ENCODE measurements around the gene CSRP2. TPM values are rescaled to one million over a fixed set of nuclear protein-coding genes. Genes with fewer than 3 reads are reported as not detected.

CSRP2 gene
- total RNA-seq, 1 donor from 2014 or later = 25.5 TPM

GRCh38 chr12:76872415-76872814, 6.4 kb downstream of the CSRP2 start:
- Histone ChIP-seq H3K36me3 (ENCODE audit: control insufficient read depth, insufficient read depth, low read length) (no peaks in the 10 kb centered on the region), H3K27me3 (ENCODE audit: control insufficient read depth, insufficient read depth, low read length) (no peaks in the 10 kb centered on the region), H3K4me3 (ENCODE audit: low read depth, low read length) (no peak overlapping the region)
- FAIRE-seq (no peak), DNase-seq (ENCODE audit: low read depth) (no peak)
- TF ChIP-seq, protein P1, sequence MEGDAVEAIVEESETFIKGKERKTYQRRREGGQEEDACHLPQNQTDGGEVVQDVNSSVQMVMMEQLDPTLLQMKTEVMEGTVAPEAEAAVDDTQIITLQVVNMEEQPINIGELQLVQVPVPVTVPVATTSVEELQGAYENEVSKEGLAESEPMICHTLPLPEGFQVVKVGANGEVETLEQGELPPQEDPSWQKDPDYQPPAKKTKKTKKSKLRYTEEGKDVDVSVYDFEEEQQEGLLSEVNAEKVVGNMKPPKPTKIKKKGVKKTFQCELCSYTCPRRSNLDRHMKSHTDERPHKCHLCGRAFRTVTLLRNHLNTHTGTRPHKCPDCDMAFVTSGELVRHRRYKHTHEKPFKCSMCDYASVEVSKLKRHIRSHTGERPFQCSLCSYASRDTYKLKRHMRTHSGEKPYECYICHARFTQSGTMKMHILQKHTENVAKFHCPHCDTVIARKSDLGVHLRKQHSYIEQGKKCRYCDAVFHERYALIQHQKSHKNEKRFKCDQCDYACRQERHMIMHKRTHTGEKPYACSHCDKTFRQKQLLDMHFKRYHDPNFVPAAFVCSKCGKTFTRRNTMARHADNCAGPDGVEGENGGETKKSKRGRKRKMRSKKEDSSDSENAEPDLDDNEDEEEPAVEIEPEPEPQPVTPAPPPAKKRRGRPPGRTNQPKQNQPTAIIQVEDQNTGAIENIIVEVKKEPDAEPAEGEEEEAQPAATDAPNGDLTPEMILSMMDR (IDR thresholded peaks at IDR 0.05; ENCODE audit: insufficient read depth, low read length, severe bottlenecking) = no peak

GRCh38 chr12:76871742-76872141, 7.1 kb downstream of the CSRP2 start:
- DNase-seq (ENCODE audit: low read depth) (no peak), FAIRE-seq (no peak)
- Histone ChIP-seq H3K4me3 (ENCODE audit: low read depth, low read length) (no peak overlapping the region), H3K27me3 (ENCODE audit: control insufficient read depth, insufficient read depth, low read length) (no peaks in the 10 kb centered on the region), H3K36me3 (ENCODE audit: control insufficient read depth, insufficient read depth, low read length) (no peaks in the 10 kb centered on the region)
- TF ChIP-seq, protein P1 (IDR thresholded peaks at IDR 0.05; ENCODE audit: insufficient read depth, low read length, severe bottlenecking) = no peak

DNA sequence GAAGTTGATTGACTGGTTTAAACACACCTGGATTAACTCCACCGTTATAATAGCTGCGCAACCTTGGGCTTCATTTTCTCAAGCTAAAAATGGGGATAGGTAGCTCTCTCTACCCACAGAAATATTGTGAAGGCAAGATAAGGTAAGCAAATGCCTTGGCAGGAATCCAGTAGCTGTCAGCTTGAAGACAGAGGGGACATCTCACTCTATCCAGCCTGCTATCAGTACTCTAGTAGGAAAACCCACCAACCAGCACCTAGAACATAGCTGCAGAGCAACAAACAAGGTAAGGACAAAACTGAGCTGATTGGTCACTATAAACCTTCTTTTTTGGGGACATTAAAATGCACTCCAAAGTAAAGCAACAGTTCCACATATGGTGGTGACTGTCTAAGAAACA, 7.7 kb downstream of the CSRP2 start:
- FAIRE-seq = no peak
- DNase-seq (ENCODE audit: low read depth) = no peak
- no peak overlapping the region for H3K4me3 ChIP-seq (ENCODE audit: low read depth, low read length)
- TF ChIP-seq, protein P1 (IDR thresholded peaks at IDR 0.05; ENCODE audit: insufficient read depth, low read length, severe bottlenecking) = no peak
- H3K27me3 ChIP-seq (ENCODE audit: control insufficient read depth, insufficient read depth, low read length) = no peaks in the 10 kb centered on the region
- no peaks in the 10 kb centered on the region for H3K36me3 ChIP-seq (ENCODE audit: control insufficient read depth, insufficient read depth, low read length)

DNA sequence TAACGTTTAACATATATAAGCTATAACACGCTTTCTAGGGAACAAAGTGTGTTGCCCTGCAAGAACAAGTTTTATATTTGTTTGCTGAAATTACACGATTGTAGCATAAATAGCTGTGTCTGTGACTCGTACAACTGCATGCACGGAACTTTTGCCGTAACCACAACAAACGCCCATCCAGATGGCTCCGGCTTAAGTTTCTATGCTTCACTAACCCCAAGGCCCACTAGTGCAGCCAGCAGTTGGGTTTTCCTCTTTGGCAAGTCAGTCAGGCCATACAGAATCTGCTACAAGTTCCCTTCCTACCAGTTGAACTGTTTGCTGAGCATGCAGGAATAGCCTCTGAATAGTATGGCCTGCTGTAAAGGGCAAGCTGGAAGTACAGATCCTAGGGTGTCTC, 12.1 kb downstream of the CSRP2 start:
- no peak overlapping the region for H3K4me3 ChIP-seq (ENCODE audit: low read depth, low read length)
- no peak for FAIRE-seq
- DNase-seq (ENCODE audit: low read depth) = no peak
- TF ChIP-seq, protein P1 (IDR thresholded peaks at IDR 0.05; ENCODE audit: insufficient read depth, low read length, severe bottlenecking) = no peak
- no peaks in the 10 kb centered on the region for H3K27me3 ChIP-seq (ENCODE audit: control insufficient read depth, insufficient read depth, low read length)
- H3K36me3 ChIP-seq (ENCODE audit: control insufficient read depth, insufficient read depth, low read length) = peaks cover 1% of the 10 kb centered on the region

- TF ChIP-seq, protein P1 (IDR thresholded peaks at IDR 0.05; ENCODE audit: insufficient read depth, low read length, severe bottlenecking) = no peak
- Histone ChIP-seq H3K36me3 (ENCODE audit: control insufficient read depth, insufficient read depth, low read length) (peaks cover 1% of the 10 kb centered on the region), H3K27me3 (ENCODE audit: control insufficient read depth, insufficient read depth, low read length) (no peaks in the 10 kb centered on the region), H3K4me3 (ENCODE audit: low read depth, low read length) (no peak overlapping the region)
- no peak for DNase-seq (ENCODE audit: low read depth)
- no peak for FAIRE-seq
Observed at GRCh38 chr12:76866151-76866567, 12.7 kb downstream of the CSRP2 start.

- TF ChIP-seq, protein P1 (IDR thresholded peaks at IDR 0.05; ENCODE audit: insufficient read depth, low read length, severe bottlenecking) = no peak
- Histone ChIP-seq H3K4me3 (ENCODE audit: low read depth, low read length) (no peak overlapping the region), H3K27me3 (ENCODE audit: control insufficient read depth, insufficient read depth, low read length) (no peaks in the 10 kb centered on the region), H3K36me3 (ENCODE audit: control insufficient read depth, insufficient read depth, low read length) (peaks cover 1% of the 10 kb centered on the region)
- DNase-seq (ENCODE audit: low read depth) (no peak), FAIRE-seq (no peak)
Observed at GRCh38 chr12:76864791-76865400, 13.9 kb downstream of the CSRP2 start.

All from bronchial epithelial cell (primary cell).